ENCODE data around the gene SNX9.

Gene SNX9

GRCh38 chr6:157908369-157909281, 85.6 kb downstream of the SNX9 start:
- DNase-seq (ENCODE audit: low read depth), result peak; percentile 19
- no peak overlapping the region for H3K4me3 ChIP-seq (ENCODE audit: low read depth, low read length)
- TF ChIP-seq CTCF (IDR thresholded peaks at IDR 0.05; ENCODE audit: low read depth, low read length, missing control alignments), result no peak

GRCh38 chr6:157909282-157909664, 86.2 kb downstream of the SNX9 start:
- TF ChIP-seq CTCF (IDR thresholded peaks at IDR 0.05; ENCODE audit: low read depth, low read length, missing control alignments), result no peak
- no peak overlapping the region for H3K4me3 ChIP-seq (ENCODE audit: low read depth, low read length)
- peak; percentile 35 for DNase-seq (ENCODE audit: low read depth)

- no peak overlapping the region for H3K4me3 ChIP-seq (ENCODE audit: low read depth, low read length)
- TF ChIP-seq CTCF (IDR thresholded peaks at IDR 0.05; ENCODE audit: low read depth, low read length, missing control alignments), result no peak
- no peak for DNase-seq (ENCODE audit: low read depth)
Measured at GRCh38 chr6:157911278-157911677, 88.2 kb downstream of the SNX9 start.

- TF ChIP-seq CTCF (IDR thresholded peaks at IDR 0.05; ENCODE audit: low read depth, low read length, missing control alignments), result no peak
- no peak for DNase-seq (ENCODE audit: low read depth)
- H3K4me3 ChIP-seq (ENCODE audit: low read depth, low read length), result no peak overlapping the region
Measured at GRCh38 chr6:157911786-157912185, 88.7 kb downstream of the SNX9 start.

- TF ChIP-seq CTCF (IDR thresholded peaks at IDR 0.05; ENCODE audit: low read depth, low read length, missing control alignments), result no peak
- H3K4me3 ChIP-seq (ENCODE audit: low read depth, low read length), result no peak overlapping the region
- DNase-seq (ENCODE audit: low read depth), result no peak
Measured at GRCh38 chr6:157912326-157912725, 89.3 kb downstream of the SNX9 start.

GRCh38 chr6:157921685-157922367, 98.8 kb downstream of the SNX9 start:
- H3K4me3 ChIP-seq (ENCODE audit: low read depth, low read length), result no peak overlapping the region
- no peak for TF ChIP-seq CTCF (IDR thresholded peaks at IDR 0.05; ENCODE audit: low read depth, low read length, missing control alignments)
- DNase-seq (ENCODE audit: low read depth), result no peak
